Caco-2 (cell line): ENCODE results near the gene VWA3B. TPM values are rescaled to one million over a fixed set of nuclear protein-coding genes. Genes with fewer than 3 reads are reported as not detected.

Source experiments
- BruUV-seq: library from RNA; stranded (reverse); fragments of 400-500 nt; replicated peaks from 2 replicates; lab custom pipeline; 2021; lab: Mats Ljungman, UMichigan
- CTCF ChIA-PET: fragments of 300-600 bp; sonication (Branson Sonifier 250); formaldehyde crosslinking; loops from one replicate; lab custom pipeline; 2022; ENCODE audit warnings: antibody characterized with exemption; lab: Charles Lee
- POLR2A ChIA-PET: fragments of 300-600 bp; sonication (Branson Sonifier 250); formaldehyde crosslinking; loops from one replicate; lab custom pipeline; 2022; ENCODE audit warnings: antibody characterized with exemption; lab: Charles Lee
- DNase-seq, 2 experiments: peaks; one replicate each; pipeline versions ENCODE4 v3.0.0 to v3.0.0-alpha.2; 2020 to 2022
- H3K27me3 ChIP-seq: replicated peaks from 2 replicates; pipeline ENCODE4 v1.6.0; 2011; ENCODE audit warnings: low read length; ENCODE audit not compliant: control insufficient read depth, insufficient read depth
- H3K36me3 ChIP-seq: 2 replicates; pipeline ENCODE4 v1.5.1; 2011; ENCODE audit warnings: low read length; ENCODE audit not compliant: control insufficient read depth, insufficient read depth
- H3K4me1 ChIP-seq: fragments of 250-450 bp; sonication (Bioruptor Pico); 2 replicates; pipeline ENCODE4 v1.5.1; 2020; ENCODE audit warnings: mild to moderate bottlenecking
- H3K4me3 ChIP-seq: 2 replicates; pipeline ENCODE4 v1.5.1; 2011; ENCODE audit warnings: low read depth, mild to moderate bottlenecking, control low read depth, low read length
- H3K9me3 ChIP-seq: fragments of 250-450 bp; sonication (Bioruptor Pico); 2 replicates; pipeline ENCODE4 v1.5.1; 2020; ENCODE audit warnings: mild to moderate bottlenecking, moderate library complexity
- H3K27ac Mint-ChIP-seq: one replicate; pipeline ENCODE4 v1.8.0; 2022; ENCODE audit warnings: mixed read lengths; ENCODE audit not compliant: unreplicated experiment
- H3K27me3 Mint-ChIP-seq: one replicate; pipeline ENCODE4 v1.8.0; 2022; ENCODE audit warnings: mixed read lengths; ENCODE audit not compliant: insufficient read depth, unreplicated experiment
- H3K36me3 Mint-ChIP-seq: one replicate; pipeline ENCODE4 v1.8.0; 2022; ENCODE audit warnings: mild to moderate bottlenecking, mixed read lengths; ENCODE audit not compliant: insufficient read depth, unreplicated experiment
- H3K4me1 Mint-ChIP-seq: one replicate; pipeline ENCODE4 v1.8.0; 2022; ENCODE audit warnings: low read depth, mixed read lengths; ENCODE audit not compliant: unreplicated experiment
- H3K4me3 Mint-ChIP-seq: one replicate; pipeline ENCODE4 v1.8.0; 2022; ENCODE audit warnings: mild to moderate bottlenecking, moderate library complexity, mixed read lengths; ENCODE audit not compliant: unreplicated experiment
- H3K9me3 Mint-ChIP-seq: one replicate; pipeline ENCODE4 v1.8.0; 2022; ENCODE audit warnings: mixed read lengths; ENCODE audit not compliant: unreplicated experiment
- intact Hi-C: fragments of 100-400 bp; cut with micrococcal nuclease; formaldehyde crosslinking; loops from one replicate; pipeline ENCODE4 v1.10.0; 2022; ENCODE audit not compliant: unreplicated experiment
- total RNA-seq: library from RNA; stranded (reverse); gene quantifications from 2 replicates; pipeline ENCODE4 v1.2.3, GENCODE V29; 2022
- TF ChIP-seq, protein P1 (sequence below), 2 experiments: fragments of 200-600 bp in 1 of 2; IDR thresholded peaks; 1 replicate in 1 of 2; 2 replicates in 1 of 2; pipeline versions ENCODE4 v1.5.1 to v1.8.0; 2011 to 2022; ENCODE audit warnings: antibody characterized with exemption in 1 of 2, control low read depth in 1 of 2, inconsistent platforms in 1 of 2, low read depth in 1 of 2, low read length in 1 of 2, mild to moderate bottlenecking in 1 of 2, moderate library complexity in 1 of 2; ENCODE audit not compliant: insufficient read depth in 1 of 2, severe bottlenecking in 1 of 2, unreplicated experiment in 1 of 2

Gene VWA3B
- total RNA-seq, 1 experiment from 2014 or later = not detected

DNA sequence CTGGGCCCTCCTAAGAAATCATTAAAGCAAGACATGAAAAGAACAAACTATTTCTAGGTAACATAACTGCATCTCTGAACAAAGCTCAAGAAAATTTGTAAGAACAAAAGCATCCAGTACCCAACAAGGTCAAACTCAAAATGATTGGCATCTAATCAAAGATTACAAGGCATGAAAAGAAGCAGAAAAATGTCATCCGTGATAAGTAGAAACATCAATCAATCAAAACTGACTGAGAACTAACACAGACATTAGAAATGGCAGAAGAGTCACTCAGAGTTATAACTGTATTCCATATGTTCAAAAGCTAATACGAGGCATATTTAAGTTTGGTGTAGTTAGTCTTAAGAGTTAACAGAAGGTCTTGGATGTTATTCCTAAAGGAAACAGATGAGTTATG, 80.9 kb downstream of the VWA3B start:
- TF ChIP-seq, protein P1, sequence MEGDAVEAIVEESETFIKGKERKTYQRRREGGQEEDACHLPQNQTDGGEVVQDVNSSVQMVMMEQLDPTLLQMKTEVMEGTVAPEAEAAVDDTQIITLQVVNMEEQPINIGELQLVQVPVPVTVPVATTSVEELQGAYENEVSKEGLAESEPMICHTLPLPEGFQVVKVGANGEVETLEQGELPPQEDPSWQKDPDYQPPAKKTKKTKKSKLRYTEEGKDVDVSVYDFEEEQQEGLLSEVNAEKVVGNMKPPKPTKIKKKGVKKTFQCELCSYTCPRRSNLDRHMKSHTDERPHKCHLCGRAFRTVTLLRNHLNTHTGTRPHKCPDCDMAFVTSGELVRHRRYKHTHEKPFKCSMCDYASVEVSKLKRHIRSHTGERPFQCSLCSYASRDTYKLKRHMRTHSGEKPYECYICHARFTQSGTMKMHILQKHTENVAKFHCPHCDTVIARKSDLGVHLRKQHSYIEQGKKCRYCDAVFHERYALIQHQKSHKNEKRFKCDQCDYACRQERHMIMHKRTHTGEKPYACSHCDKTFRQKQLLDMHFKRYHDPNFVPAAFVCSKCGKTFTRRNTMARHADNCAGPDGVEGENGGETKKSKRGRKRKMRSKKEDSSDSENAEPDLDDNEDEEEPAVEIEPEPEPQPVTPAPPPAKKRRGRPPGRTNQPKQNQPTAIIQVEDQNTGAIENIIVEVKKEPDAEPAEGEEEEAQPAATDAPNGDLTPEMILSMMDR (IDR thresholded peaks at IDR 0.05; ENCODE audit: insufficient read depth in 1 of 2, low read depth in 1 of 2, low read length in 1 of 2, severe bottlenecking in 1 of 2, unreplicated experiment in 1 of 2) = no peak
- POLR2A ChIA-PET = no interaction called here
- no peaks in the 10 kb centered on the region for H3K4me1 Mint-ChIP-seq
- no peaks in the 10 kb centered on the region for H3K36me3 Mint-ChIP-seq
- Histone ChIP-seq H3K27me3 (no peaks in the 10 kb centered on the region; the same call in 1 of the 2 replicates), H3K4me3 (no peak overlapping the region), H3K36me3 (no peaks in the 10 kb centered on the region), H3K9me3 (no peaks in the 10 kb centered on the region), H3K4me1 (no peaks in the 10 kb centered on the region)
- peaks cover 29% of the 10 kb centered on the region for H3K27me3 Mint-ChIP-seq
- intact Hi-C loops = no loop called here
- no peak for DNase-seq
- CTCF ChIA-PET = no interaction called here
- no peak overlapping the region for H3K4me3 Mint-ChIP-seq
- H3K9me3 Mint-ChIP-seq = peaks cover 9% of the 10 kb centered on the region
- H3K27ac Mint-ChIP-seq = no peak overlapping the region
- no TSS peak for BruUV-seq

DNA sequence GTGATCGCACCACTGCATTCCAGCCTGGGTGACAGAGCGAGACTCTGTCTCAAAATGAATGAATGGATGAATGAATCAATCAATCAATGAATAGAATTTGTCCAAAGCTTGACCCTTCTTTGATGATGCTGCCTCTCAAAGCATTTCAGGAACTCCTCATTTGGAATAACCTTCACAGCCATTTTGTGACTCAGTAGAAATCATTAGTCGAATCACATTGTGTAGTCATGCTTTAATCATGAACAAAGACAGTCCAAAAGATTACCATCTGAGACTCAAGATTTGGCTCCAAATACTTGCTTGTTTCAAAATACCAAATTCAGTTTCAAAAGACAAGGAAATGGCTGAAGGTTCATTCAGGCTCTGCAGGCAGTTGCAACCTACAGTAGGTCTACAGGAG, 83.1 kb downstream of the VWA3B start:
- Mint-ChIP-seq H3K9me3 (peaks cover 9% of the 10 kb centered on the region), H3K27me3 (peaks cover 29% of the 10 kb centered on the region), H3K27ac (no peak overlapping the region), H3K36me3 (no peaks in the 10 kb centered on the region), H3K4me1 (no peaks in the 10 kb centered on the region), H3K4me3 (no peak overlapping the region)
- Histone ChIP-seq H3K4me3 (no peak overlapping the region), H3K9me3 (no peaks in the 10 kb centered on the region; the same call in 1 of the 2 replicates), H3K27me3 (no peaks in the 10 kb centered on the region; the same call in 1 of the 2 replicates), H3K36me3 (no peaks in the 10 kb centered on the region), H3K4me1 (no peaks in the 10 kb centered on the region)
- DNase-seq = no peak
- BruUV-seq = no TSS peak
- ChIA-PET CTCF (no interaction called here), POLR2A (no interaction called here)
- intact Hi-C loops = no loop called here
- TF ChIP-seq, protein P1 (IDR thresholded peaks at IDR 0.05; ENCODE audit: insufficient read depth in 1 of 2, low read depth in 1 of 2, low read length in 1 of 2, severe bottlenecking in 1 of 2, unreplicated experiment in 1 of 2) = no peak

DNA sequence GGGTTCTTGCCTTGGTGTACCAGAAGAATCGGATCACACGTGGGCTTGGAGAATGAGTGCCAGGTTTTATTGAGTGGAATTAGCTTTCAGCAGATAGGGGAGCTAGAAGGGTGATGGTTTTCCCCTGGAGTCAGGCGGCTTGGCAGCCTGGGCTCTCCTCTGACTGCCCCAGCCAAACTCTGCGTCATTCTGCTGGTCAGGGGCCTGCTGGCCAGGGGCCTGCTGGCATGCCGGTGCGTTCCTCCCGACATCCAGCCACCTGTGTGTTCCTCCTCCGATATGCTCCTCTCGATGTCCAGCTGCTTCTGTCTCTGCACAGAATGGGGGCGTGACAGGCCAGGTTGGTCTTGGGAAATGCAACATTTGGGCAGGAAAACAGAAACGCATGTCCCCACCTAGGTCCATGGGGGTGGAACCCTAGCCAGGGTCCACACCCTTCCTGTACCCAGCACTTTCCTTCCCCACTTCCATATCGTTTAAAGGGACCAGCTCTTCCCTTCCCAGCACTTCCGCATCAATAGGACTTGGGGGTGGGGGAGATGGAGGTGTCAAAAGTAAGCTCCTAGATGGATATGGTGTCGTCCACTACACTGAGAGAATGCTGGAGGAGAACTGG, 85.3 kb downstream of the VWA3B start:
- Histone ChIP-seq H3K4me1 (no peaks in the 10 kb centered on the region), H3K9me3 (no peaks in the 10 kb centered on the region; the same call in 1 of the 2 replicates), H3K27me3 (peaks cover 2% of the 10 kb centered on the region), H3K4me3 (no peak overlapping the region), H3K36me3 (no peaks in the 10 kb centered on the region)
- ChIA-PET CTCF (no interaction called here), POLR2A (no interaction called here)
- no peak for DNase-seq
- Mint-ChIP-seq H3K4me1 (no peaks in the 10 kb centered on the region), H3K27me3 (peaks cover 35% of the 10 kb centered on the region), H3K4me3 (no peak overlapping the region), H3K36me3 (no peaks in the 10 kb centered on the region), H3K9me3 (peaks cover 9% of the 10 kb centered on the region), H3K27ac (no peak overlapping the region)
- BruUV-seq = no TSS peak
- TF ChIP-seq, protein P1 (IDR thresholded peaks at IDR 0.05; ENCODE audit: insufficient read depth in 1 of 2, low read depth in 1 of 2, low read length in 1 of 2, severe bottlenecking in 1 of 2, unreplicated experiment in 1 of 2) = no peak
- intact Hi-C loops = no loop called here
